Endothelial cell of umbilical vein (primary cell): ENCODE data around the gene SCAP.

Source experiments
- CTCF ChIP-seq, 2 donors: IDR thresholded peaks; 1 replicate in 1 of 2; 2 replicates in 1 of 2; pipeline ENCODE4 v1.5.1; 2011; ENCODE audit warnings: low read length in 2 of 2, mild to moderate bottlenecking in 2 of 2, moderate library complexity in 2 of 2, control low read depth in 1 of 2, inconsistent platforms in 1 of 2, low read depth in 1 of 2; ENCODE audit not compliant: insufficient read depth in 1 of 2; ENCODE audit errors: extremely low read depth in 1 of 2
- EZH2 ChIP-seq: IDR thresholded peaks from 2 replicates; pipeline ENCODE4 v1.6.1; 2012; ENCODE audit warnings: borderline replicate concordance, low read depth, mild to moderate bottlenecking, moderate library complexity, low read length, inconsistent platforms; ENCODE audit not compliant: severe bottlenecking
- FOS ChIP-seq: IDR thresholded peaks from 2 replicates; pipeline ENCODE4 v1.6.1; 2011; ENCODE audit warnings: mild to moderate bottlenecking, low read length, moderate library complexity, borderline replicate concordance; ENCODE audit not compliant: insufficient read depth
- GATA2 ChIP-seq: IDR thresholded peaks from 2 replicates; pipeline ENCODE4 v1.7.0; 2011; ENCODE audit warnings: low read depth, mild to moderate bottlenecking, moderate library complexity, mixed read lengths, low read length; ENCODE audit not compliant: insufficient read length, insufficient read depth
- JUN ChIP-seq: IDR thresholded peaks from 2 replicates; pipeline ENCODE4 v1.6.1; 2011; ENCODE audit warnings: borderline replicate concordance, low read depth; ENCODE audit not compliant: insufficient read length, insufficient read depth
- MYC ChIP-seq: IDR thresholded peaks from one replicate; pipeline ENCODE4 v1.6.1; 2011; ENCODE audit warnings: mild to moderate bottlenecking, low read depth, low read length
- POLR2A ChIP-seq: IDR thresholded peaks from 2 replicates; pipeline ENCODE4 v1.6.1; 2012; ENCODE audit warnings: low read depth, mild to moderate bottlenecking, control low read depth, low read length
- POLR2AphosphoS5 ChIP-seq: IDR thresholded peaks from 2 replicates; pipeline ENCODE4 v1.6.1; 2012; ENCODE audit warnings: low read depth, mild to moderate bottlenecking, control low read depth, low read length, moderate library complexity; ENCODE audit not compliant: insufficient read depth
- TF ChIP-seq, protein P1 (sequence below): IDR thresholded peaks from 2 replicates; pipeline ENCODE4 v1.6.1; 2011; ENCODE audit not compliant: insufficient read depth, insufficient read length

DNA sequence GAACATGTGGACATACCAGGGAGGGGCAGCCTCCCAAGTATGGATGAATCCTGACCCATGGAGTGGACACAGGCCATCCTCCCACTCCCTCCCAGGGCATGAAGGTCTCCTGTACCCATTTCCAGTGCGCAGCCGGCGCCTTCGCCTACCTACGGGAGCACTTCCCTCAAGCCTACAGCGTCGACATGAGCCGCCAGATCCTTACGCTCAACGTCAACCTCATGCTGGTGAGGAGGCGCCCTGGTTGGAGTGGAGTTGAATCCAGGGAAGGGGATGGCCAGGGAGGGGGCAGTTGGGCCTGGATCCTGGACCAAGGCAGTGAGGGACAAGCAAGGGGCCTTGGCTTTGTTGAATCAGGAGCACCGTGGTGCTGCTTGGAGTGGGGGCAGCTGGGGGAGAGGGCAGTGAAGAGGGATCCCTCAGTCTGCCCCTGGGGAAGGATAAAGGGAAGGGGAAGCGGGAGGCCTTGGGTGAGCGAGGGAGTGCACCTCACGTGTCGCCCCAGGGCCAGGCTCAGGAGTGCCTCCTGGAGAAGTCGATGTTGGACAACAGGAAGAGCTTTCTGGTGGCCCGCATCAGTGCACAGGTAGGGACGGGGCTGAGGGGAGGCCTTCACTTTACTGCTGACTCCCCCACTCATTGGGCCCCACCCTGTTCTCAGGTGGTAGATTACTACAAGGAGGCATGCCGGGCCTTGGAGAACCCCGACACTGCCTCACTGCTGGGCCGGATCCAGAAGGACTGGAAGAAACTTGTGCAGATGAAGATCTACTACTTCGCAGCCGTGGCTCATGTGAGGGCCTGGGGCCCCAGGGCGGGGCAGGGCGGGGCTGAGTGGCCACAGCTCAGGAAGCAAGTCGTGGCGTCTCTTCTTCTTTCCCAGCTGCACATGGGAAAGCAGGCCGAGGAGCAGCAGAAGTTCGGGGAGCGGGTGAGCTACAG, 69.7 kb downstream of the SCAP start:
- TF ChIP-seq CTCF (IDR thresholded peaks at IDR 0.05; ENCODE audit: extremely low read depth in 1 of 2, insufficient read depth in 1 of 2, low read depth in 1 of 2, low read length in 2 of 2): no peak
- TF ChIP-seq JUN: no peak
- TF ChIP-seq POLR2A: no peak
- TF ChIP-seq EZH2: no peak
- no peak for TF ChIP-seq POLR2AphosphoS5
- TF ChIP-seq FOS: no peak
- no peak for TF ChIP-seq GATA2
- TF ChIP-seq, protein P1, sequence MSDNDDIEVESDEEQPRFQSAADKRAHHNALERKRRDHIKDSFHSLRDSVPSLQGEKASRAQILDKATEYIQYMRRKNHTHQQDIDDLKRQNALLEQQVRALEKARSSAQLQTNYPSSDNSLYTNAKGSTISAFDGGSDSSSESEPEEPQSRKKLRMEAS: no peak
- TF ChIP-seq MYC: no peak
